ENCODE measurements around the gene PPP1R37. TPM values are rescaled to one million over a fixed set of nuclear protein-coding genes. Genes with fewer than 3 reads are reported as not detected.

Gene PPP1R37
- total RNA-seq, 1 experiment from 2014 or later: 33.6 TPM

DNA sequence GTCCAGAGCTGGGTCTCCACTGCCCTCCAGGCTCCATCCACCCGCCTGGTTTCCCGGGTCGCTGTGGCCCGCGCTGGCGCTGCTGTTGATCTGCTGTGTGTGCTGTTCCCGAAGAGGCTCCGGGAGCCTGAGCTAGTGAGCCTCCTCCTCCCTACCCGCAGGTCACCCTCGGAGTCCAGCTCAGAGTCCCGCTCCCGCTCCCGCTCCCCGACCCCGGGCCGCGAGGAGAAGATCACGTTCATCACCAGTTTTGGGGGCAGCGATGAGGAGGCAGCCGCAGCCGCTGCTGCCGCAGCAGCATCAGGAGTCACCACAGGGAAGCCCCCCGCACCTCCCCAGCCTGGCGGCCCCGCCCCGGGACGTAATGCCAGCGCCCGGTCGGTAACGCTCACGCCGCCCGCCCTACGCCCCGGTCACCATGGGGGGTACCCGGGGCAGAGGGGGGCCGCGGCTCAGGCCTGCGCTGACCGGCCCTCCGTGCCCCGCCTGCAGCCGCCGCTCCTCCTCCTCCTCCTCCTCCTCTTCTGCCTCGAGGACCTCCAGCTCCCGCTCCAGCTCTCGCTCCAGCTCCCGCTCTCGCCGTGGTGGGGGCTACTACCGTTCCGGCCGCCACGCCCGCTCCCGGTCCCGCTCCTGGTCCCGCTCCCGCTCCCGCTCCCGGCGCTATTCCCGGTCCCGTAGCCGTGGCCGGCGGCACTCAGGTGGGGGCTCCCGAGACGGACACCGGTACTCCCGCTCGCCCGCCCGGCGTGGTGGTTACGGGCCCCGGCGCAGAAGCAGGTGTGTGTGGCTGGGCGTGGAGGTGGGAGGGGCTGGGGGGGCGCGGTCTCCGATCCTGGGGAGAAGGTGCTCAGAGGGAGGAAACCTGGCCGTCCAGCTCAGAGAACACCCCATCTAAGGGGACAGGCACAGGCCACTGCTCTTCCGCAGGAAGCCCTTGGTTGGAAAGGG lies 28.9 kb upstream of the PPP1R37 start:
- Histone ChIP-seq H4K20me1 (ENCODE audit: control insufficient read depth, insufficient read depth, insufficient read length) (no peaks in the 10 kb centered on the region), H2BK120ac (ENCODE audit: low read depth, low read length, poor library complexity, severe bottlenecking) (no peak overlapping the region), H3K27ac (ENCODE audit: insufficient read length, low read depth, low read length) (no peak overlapping the region), H3K56ac (ENCODE audit: insufficient read length, low read depth, low read length) (no peak overlapping the region), H2BK12ac (ENCODE audit: insufficient read length, low read depth, low read length) (no peak overlapping the region), H3K79me1 (ENCODE audit: insufficient read depth, low read depth, low read length, poor library complexity, severe bottlenecking) (no peaks in the 10 kb centered on the region), H2BK15ac (ENCODE audit: low read depth, low read length) (no peak overlapping the region), H3K4me2 (ENCODE audit: insufficient read depth, insufficient read length, low read length) (no peak overlapping the region), H3K4ac (ENCODE audit: low read depth, low read length) (no peak overlapping the region), H3K27me3 (ENCODE audit: insufficient read depth, low read length) (no peaks in the 10 kb centered on the region), H2BK20ac (ENCODE audit: low read depth, low read length, poor library complexity, severe bottlenecking) (no peak overlapping the region), H3K23me2 (ENCODE audit: insufficient read length, low read depth, low read length, poor library complexity, severe bottlenecking) (no peaks in the 10 kb centered on the region), H4K91ac (ENCODE audit: insufficient read length, low read depth, low read length) (no peak overlapping the region), H4K5ac (ENCODE audit: insufficient read length, low read depth, low read length) (no peak overlapping the region), H2AK5ac (ENCODE audit: insufficient read length, low read length) (no peak overlapping the region), H4K8ac (replicated peaks; ENCODE audit: insufficient read length, low read depth, low read length) (no peak overlapping the region), H3K14ac (ENCODE audit: insufficient read depth, low read length) (no peak overlapping the region), H3K79me2 (ENCODE audit: insufficient read depth, low read length) (no peaks in the 10 kb centered on the region), H3K23ac (ENCODE audit: insufficient read length, low read depth, low read length) (no peak overlapping the region), H2AFZ (ENCODE audit: low read length) (no peak overlapping the region), H2BK5ac (ENCODE audit: insufficient read length, low read length) (no peak overlapping the region), H3K4me1 (ENCODE audit: insufficient read depth, low read length) (no peaks in the 10 kb centered on the region), H3T11ph (ENCODE audit: low read length) (no peak overlapping the region), H3K18ac (ENCODE audit: insufficient read length, low read depth, low read length) (no peak overlapping the region), H3K9ac (ENCODE audit: extremely low read depth, insufficient read length, low read length) (no peak overlapping the region), H3K9me3 (ENCODE audit: control insufficient read depth, low read depth, low read length) (no peaks in the 10 kb centered on the region)
- peaks cover 44 to 76% (median 61%) of the 10 kb centered on the region in 3 experiments; a peak in 6 of 7 replicates for H3K36me3 Mint-ChIP-seq (ENCODE audit: insufficient read depth in 1 of 3, low read depth in 3 of 3)
- no peaks in the 10 kb centered on the region for H3K27me3 Mint-ChIP-seq (ENCODE audit: low read depth)
- H3K27ac Mint-ChIP-seq: peak overlapping the region in 1 of 3 experiments; percentile 55; a peak in 1 of 7 replicates
- H3K4me3 Mint-ChIP-seq: no peak overlapping the region
- H3K9me3 Mint-ChIP-seq: no peaks in the 10 kb centered on the region
- TF ChIP-seq, protein P1, sequence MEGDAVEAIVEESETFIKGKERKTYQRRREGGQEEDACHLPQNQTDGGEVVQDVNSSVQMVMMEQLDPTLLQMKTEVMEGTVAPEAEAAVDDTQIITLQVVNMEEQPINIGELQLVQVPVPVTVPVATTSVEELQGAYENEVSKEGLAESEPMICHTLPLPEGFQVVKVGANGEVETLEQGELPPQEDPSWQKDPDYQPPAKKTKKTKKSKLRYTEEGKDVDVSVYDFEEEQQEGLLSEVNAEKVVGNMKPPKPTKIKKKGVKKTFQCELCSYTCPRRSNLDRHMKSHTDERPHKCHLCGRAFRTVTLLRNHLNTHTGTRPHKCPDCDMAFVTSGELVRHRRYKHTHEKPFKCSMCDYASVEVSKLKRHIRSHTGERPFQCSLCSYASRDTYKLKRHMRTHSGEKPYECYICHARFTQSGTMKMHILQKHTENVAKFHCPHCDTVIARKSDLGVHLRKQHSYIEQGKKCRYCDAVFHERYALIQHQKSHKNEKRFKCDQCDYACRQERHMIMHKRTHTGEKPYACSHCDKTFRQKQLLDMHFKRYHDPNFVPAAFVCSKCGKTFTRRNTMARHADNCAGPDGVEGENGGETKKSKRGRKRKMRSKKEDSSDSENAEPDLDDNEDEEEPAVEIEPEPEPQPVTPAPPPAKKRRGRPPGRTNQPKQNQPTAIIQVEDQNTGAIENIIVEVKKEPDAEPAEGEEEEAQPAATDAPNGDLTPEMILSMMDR (conservative IDR thresholded peaks at IDR 0.05): no peak
- no CpG with 5 or more reads among the region's 85 CpGs for WGBS (ENCODE audit: extremely low coverage, insufficient read length, low lambda C conversion rate)
- DNase-seq: no peak
- H3K4me1 Mint-ChIP-seq: peaks cover 8 to 18% of the 10 kb centered on the region in 2 experiments

Measured in H9 (cell line).